Measurements from ENCODE around the gene B4GALNT3.

B4GALNT3 gene

GRCh38 chr12:468671-469389 is 9.1 kb downstream of the B4GALNT3 start:
- no peak for DNase-seq

GRCh38 chr12:470133-470532 is 10.4 kb downstream of the B4GALNT3 start:
- no peak for DNase-seq

- no peak for DNase-seq
These were observed 13.5 kb downstream of the B4GALNT3 start for GRCh38 chr12:473198-473597.

GRCh38 chr12:473863-474577 is 14.3 kb downstream of the B4GALNT3 start:
- no peak for DNase-seq

GRCh38 chr12:475286-475685 is 15.5 kb downstream of the B4GALNT3 start:
- DNase-seq: no peak

GRCh38 chr12:479161-479560 is 19.4 kb downstream of the B4GALNT3 start:
- no peak for DNase-seq

- DNase-seq: no peak
These were observed 21.4 kb downstream of the B4GALNT3 start for GRCh38 chr12:480831-481816.

- no peak for DNase-seq
These were observed 22.3 kb downstream of the B4GALNT3 start for GRCh38 chr12:482061-482460.

- no peak for DNase-seq
These were observed 24.4 kb downstream of the B4GALNT3 start for GRCh38 chr12:484096-484495.

- DNase-seq: no peak
These were observed 30.5 kb downstream of the B4GALNT3 start for GRCh38 chr12:490260-490659.

- no peak for DNase-seq
These were observed 35.7 kb downstream of the B4GALNT3 start for GRCh38 chr12:495466-495865.

- DNase-seq: no peak
These were observed 37.0 kb downstream of the B4GALNT3 start for GRCh38 chr12:496736-497135.

- peak in 1 of 3 donors; percentile 15 for DNase-seq
These were observed 37.9 kb downstream of the B4GALNT3 start for GRCh38 chr12:497501-498160.

- no peak for DNase-seq
These were observed 40.2 kb downstream of the B4GALNT3 start for GRCh38 chr12:499837-500458.

- DNase-seq: no peak
These were observed 42.1 kb downstream of the B4GALNT3 start for GRCh38 chr12:501722-502447.

GRCh38 chr12:503111-503761 is 43.5 kb downstream of the B4GALNT3 start:
- peak in 1 of 3 donors; percentile 17 for DNase-seq

- no peak for DNase-seq
These were observed 45.5 kb downstream of the B4GALNT3 start for GRCh38 chr12:505221-505620.

GRCh38 chr12:507391-507796 is 47.7 kb downstream of the B4GALNT3 start:
- DNase-seq: no peak

GRCh38 chr12:508145-508544 is 48.4 kb downstream of the B4GALNT3 start:
- no peak for DNase-seq

- DNase-seq: no peak
These were observed 49.1 kb downstream of the B4GALNT3 start for GRCh38 chr12:508795-509194.

- no peak for DNase-seq
These were observed 49.8 kb downstream of the B4GALNT3 start for GRCh38 chr12:509500-509899.

All from suppressor macrophage treated with lipopolysaccharide for 1 hour (primary cell).